Stimulated activated naive B cell treated with anti-CD40 and anti-IgM and Interleukin-4, amounts not matched to agents 10 μg/mL and 1 μg/mL and 100 μg/mL, for 72 hours (primary cell): ENCODE results near the gene MIER3.

ENCODE experiments used
- ATAC-seq, 2 donors: fragments of 150-1000 bp; cut with Tn5 transposase; replicated peaks; 2 replicates each; pipeline ENCODE4 v1.10.0; 2021; ENCODE audit warnings: moderate library complexity in 1 of 2
- DNase-seq: peaks from one replicate; pipeline ENCODE4 v3.0.0; 2021
- H3K27ac Mint-ChIP-seq: one replicate; pipeline ENCODE4 v1.8.0; 2022; ENCODE audit warnings: mild to moderate bottlenecking, mixed read lengths
- H3K27me3 Mint-ChIP-seq, 2 donors: one replicate each; pipeline ENCODE4 v1.8.0; 2022; ENCODE audit warnings: mixed read lengths in 2 of 2
- H3K36me3 Mint-ChIP-seq, 2 donors: one replicate each; pipeline ENCODE4 v1.8.0; 2022; ENCODE audit warnings: mixed read lengths in 2 of 2, mild to moderate bottlenecking in 1 of 2
- H3K4me1 Mint-ChIP-seq, 2 donors: one replicate each; pipeline ENCODE4 v1.8.0; 2022; ENCODE audit warnings: mixed read lengths in 2 of 2, mild to moderate bottlenecking in 1 of 2
- H3K4me3 Mint-ChIP-seq, 2 donors: one replicate each; pipeline ENCODE4 v1.8.0; 2022; ENCODE audit warnings: mild to moderate bottlenecking in 2 of 2, mixed read lengths in 2 of 2, moderate library complexity in 1 of 2
- H3K9me3 Mint-ChIP-seq, 2 donors: one replicate each; pipeline ENCODE4 v1.8.0; 2022; ENCODE audit warnings: mixed read lengths in 2 of 2, mild to moderate bottlenecking in 1 of 2

The MIER3 gene

GRCh38 chr5:56900395-56900794, 51.5 kb downstream of the MIER3 start:
- H3K4me1 Mint-ChIP-seq = peaks cover 4 to 9% of the 10 kb centered on the region in 2 donors
- H3K27ac Mint-ChIP-seq = no peak overlapping the region
- no peak for DNase-seq
- H3K27me3 Mint-ChIP-seq = no peaks in the 10 kb centered on the region
- peaks cover 7 to 15% of the 10 kb centered on the region in 2 donors for H3K36me3 Mint-ChIP-seq
- ATAC-seq = peak; percentile 55 to 69
- no peak overlapping the region for H3K4me3 Mint-ChIP-seq
- no peaks in the 10 kb centered on the region for H3K9me3 Mint-ChIP-seq

GRCh38 chr5:56898213-56898612, 53.7 kb downstream of the MIER3 start:
- Mint-ChIP-seq H3K4me1 (peaks cover 7 to 15% of the 10 kb centered on the region in 2 donors), H3K9me3 (no peaks in the 10 kb centered on the region), H3K27ac (no peak overlapping the region), H3K27me3 (no peaks in the 10 kb centered on the region), H3K4me3 (no peak overlapping the region), H3K36me3 (peaks cover 11 to 24% of the 10 kb centered on the region in 2 donors)
- peak; percentile 46 to 56 for ATAC-seq
- DNase-seq = no peak

DNA sequence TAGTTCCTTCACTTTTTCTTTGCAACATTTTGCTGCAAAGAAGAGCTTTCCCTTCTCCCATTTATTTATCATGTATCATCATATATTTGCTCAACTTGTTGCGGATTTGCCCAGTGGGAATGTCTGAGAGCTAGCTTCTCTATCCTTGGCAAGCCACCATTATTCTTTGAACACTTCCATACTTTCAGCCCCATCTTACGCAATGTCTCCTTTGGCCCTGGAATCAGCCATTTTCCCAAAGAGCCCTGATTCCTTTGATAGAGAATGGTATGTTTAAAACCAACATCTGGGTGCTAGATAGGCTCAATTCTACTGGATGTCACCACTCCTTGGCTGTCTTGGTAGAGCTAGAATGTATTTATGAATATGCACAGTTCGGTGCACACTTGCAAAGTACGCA, 55.2 kb downstream of the MIER3 start:
- ATAC-seq = no peak
- peaks cover 9 to 19% of the 10 kb centered on the region in 2 donors for H3K4me1 Mint-ChIP-seq
- DNase-seq = no peak
- H3K27ac Mint-ChIP-seq = no peak overlapping the region
- H3K27me3 Mint-ChIP-seq = no peaks in the 10 kb centered on the region
- peaks cover 16 to 30% of the 10 kb centered on the region in 2 donors for H3K36me3 Mint-ChIP-seq
- H3K9me3 Mint-ChIP-seq = no peaks in the 10 kb centered on the region
- H3K4me3 Mint-ChIP-seq = no peak overlapping the region

- Mint-ChIP-seq H3K4me1 (peaks cover 9 to 19% of the 10 kb centered on the region in 2 donors), H3K36me3 (peaks cover 36 to 56% of the 10 kb centered on the region in 2 donors), H3K27me3 (no peaks in the 10 kb centered on the region), H3K27ac (peak overlapping the region; percentile 66), H3K4me3 (peak overlapping the region in 1 of 2 donors; percentile 12), H3K9me3 (no peaks in the 10 kb centered on the region)
- ATAC-seq (peak; percentile 93 to 94), DNase-seq (no peak)
These were observed 58.5 kb downstream of the MIER3 start for GRCh38 chr5:56893251-56893951.

DNA sequence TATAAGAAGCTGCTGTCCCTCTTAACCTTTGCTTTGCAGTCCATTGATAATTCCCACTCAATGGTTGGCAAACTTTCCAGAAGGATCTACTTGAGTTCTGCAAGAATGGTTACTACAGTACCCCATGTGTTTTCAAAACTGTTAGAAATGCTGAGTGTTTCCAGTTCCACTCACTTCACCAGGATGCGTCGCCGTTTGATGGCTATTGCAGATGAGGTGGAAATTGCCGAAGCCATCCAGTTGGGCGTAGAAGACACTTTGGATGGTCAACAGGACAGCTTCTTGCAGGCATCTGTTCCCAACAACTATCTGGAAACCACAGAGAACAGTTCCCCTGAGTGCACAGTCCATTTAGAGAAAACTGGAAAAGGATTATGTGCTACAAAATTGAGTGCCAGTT, 70.4 kb downstream of the MIER3 start:
- Mint-ChIP-seq H3K9me3 (no peaks in the 10 kb centered on the region), H3K36me3 (peaks cover 29 to 48% of the 10 kb centered on the region in 2 donors), H3K27ac (no peak overlapping the region), H3K27me3 (no peaks in the 10 kb centered on the region), H3K4me1 (peaks cover 4 to 7% of the 10 kb centered on the region in 2 donors), H3K4me3 (no peak overlapping the region)
- DNase-seq (no peak), ATAC-seq (no peak)

- no peak for DNase-seq
- Mint-ChIP-seq H3K4me1 (peaks cover 21 to 42% of the 10 kb centered on the region in 2 donors), H3K27me3 (no peaks in the 10 kb centered on the region), H3K9me3 (no peaks in the 10 kb centered on the region), H3K27ac (peak overlapping the region; percentile 48), H3K4me3 (no peak overlapping the region), H3K36me3 (peaks cover 43 to 58% of the 10 kb centered on the region in 2 donors)
- no peak for ATAC-seq
These were observed 75.6 kb downstream of the MIER3 start for GRCh38 chr5:56876327-56876726.

- H3K9me3 Mint-ChIP-seq = no peaks in the 10 kb centered on the region
- H3K27ac Mint-ChIP-seq = peak overlapping the region; percentile 91
- ATAC-seq = no peak
- peaks cover 28 to 57% of the 10 kb centered on the region in 2 donors for H3K4me1 Mint-ChIP-seq
- H3K4me3 Mint-ChIP-seq = peak overlapping the region; percentile 21 to 27
- H3K27me3 Mint-ChIP-seq = no peaks in the 10 kb centered on the region
- no peak for DNase-seq
- peaks cover 47 to 61% of the 10 kb centered on the region in 2 donors for H3K36me3 Mint-ChIP-seq
These were observed 78.9 kb downstream of the MIER3 start for GRCh38 chr5:56873056-56873455.

DNA sequence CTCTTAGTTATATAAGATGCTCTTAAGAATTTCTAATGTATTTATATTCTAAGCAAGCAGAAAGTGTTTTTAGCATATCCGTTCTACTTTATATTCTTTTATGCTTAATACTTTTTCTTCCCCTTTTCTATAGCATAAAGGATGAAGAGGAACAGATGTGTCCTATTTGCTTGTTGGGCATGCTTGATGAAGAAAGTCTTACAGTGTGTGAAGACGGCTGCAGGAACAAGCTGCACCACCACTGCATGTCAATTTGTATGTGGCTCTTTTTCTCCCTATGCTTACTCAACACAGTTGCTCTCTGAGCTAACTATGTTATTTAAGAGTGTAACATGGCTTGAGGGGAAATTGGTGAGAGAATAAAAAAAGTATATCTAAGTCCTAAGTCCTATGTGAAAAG, 80.1 kb downstream of the MIER3 start:
- H3K36me3 Mint-ChIP-seq = peaks cover 38 to 51% of the 10 kb centered on the region in 2 donors

More for the DNA sequence above, 80.1 kb downstream of the MIER3 start:
- Mint-ChIP-seq H3K9me3 (no peaks in the 10 kb centered on the region), H3K4me1 (peaks cover 27 to 50% of the 10 kb centered on the region in 2 donors), H3K4me3 (no peak overlapping the region), H3K27me3 (no peaks in the 10 kb centered on the region), H3K27ac (peak overlapping the region; percentile 42)
- ATAC-seq = peak in 1 of 2 donors; percentile 31
- no peak for DNase-seq
